SK-N-SH treated with all-trans-retinoic acid at 6 μM for 48 hours (cell line): Measurements from ENCODE around the gene HSPA9.

ENCODE experiments used
- ESRRG ChIP-seq: fragments of 250-450 bp; sonication (Bioruptor Pico); IDR thresholded peaks from 2 replicates; pipeline ENCODE4 v1.6.1; 2021; ENCODE audit warnings: mild to moderate bottlenecking
- ISL1 ChIP-seq: fragments of 250-450 bp; sonication (Bioruptor Pico); IDR thresholded peaks from 2 replicates; pipeline ENCODE4 v2.1.2; 2022; ENCODE audit warnings: mild to moderate bottlenecking, moderate library complexity
- PATZ1 ChIP-seq: fragments of 250-450 bp; sonication (Bioruptor Pico); IDR thresholded peaks from 2 replicates; pipeline ENCODE4 v1.8.0; 2020; ENCODE audit warnings: mild to moderate bottlenecking, moderate library complexity, borderline replicate concordance

DNA sequence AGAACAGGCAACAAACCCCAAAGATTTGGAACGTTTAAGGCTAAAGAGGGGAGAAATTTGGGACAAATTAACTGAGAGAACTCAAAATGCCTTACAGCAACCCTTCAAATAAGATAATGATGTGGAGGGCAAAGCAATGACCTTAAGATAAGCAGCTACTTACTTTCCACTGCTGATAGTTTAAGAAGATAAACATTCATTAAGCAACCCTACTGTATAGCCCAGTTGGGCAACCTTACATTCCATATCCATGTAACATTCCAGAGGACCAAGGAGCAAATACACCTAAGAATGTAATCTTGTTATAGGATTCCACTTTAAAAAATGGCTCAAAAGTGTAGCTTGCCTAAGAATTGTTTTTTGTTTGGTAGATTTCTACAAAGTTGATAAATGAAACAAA is 47.0 kb downstream of the HSPA9 start:
- TF ChIP-seq ESRRG (CRISPR knock-in tag) (no peak), PATZ1 (CRISPR knock-in tag) (no peak), ISL1 (CRISPR knock-in tag) (peak; percentile 78)
